ENCODE data around the gene SLC16A7. TPM values are rescaled to one million over a fixed set of nuclear protein-coding genes. Genes with fewer than 3 reads are reported as not detected.
"Not testable (repeated sequence)": the region's sequence is repeated elsewhere in the genome, so short reads cannot be mapped to it uniquely, and the experiment has no call there.

The SLC16A7 gene
- total RNA-seq, 1 experiment from 2014 or later = 12.5 TPM

DNA sequence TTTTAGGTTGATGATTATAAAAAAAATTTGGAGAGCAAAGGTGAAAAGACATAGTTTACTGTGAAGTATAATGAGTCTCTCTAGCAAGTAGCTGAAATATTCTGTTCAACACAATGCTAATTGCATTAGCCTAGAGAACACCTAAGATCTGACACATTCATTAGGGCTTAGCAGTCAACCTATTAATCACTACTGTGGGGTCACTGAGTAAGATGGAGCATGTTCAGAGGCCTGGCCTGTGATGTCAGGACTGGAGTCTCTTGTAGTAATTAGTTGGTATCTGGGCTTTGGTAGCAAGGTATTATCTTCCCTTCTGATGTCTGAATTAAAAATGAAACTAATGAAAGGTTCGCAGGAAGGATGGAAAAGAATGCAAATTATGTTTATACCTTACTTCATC, 112.7 kb downstream of the SLC16A7 start:
- DNase-seq (ENCODE audit: low read depth) = no peak

DNA sequence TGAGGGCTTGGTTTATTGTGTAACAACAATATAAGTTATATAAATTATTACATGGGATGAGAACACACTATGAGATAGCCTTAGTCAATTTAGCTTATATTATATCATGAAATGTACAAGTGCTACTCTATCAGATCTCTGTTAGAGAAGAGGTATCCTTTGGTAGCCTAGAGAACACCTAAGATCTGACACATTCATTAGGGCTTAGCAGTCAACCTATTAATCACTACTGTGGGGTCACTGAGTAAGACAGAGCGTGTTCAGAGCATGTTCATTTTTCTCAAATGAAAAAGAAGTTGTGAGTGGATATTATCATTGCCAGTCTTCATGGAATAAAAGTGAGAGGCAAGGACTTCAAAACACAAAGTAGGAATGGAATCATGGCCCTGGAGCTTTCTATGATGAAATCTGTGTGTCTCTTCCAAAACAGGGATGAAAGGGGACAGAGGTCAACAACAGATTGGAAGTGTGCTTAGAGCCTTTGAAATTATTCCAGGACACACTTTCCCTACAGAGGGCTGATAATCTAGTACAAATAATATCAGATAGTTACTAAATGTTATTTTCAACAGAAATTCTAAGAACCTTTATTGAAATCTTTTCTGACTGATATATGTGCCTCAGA, 114.3 kb downstream of the SLC16A7 start:
- no peak for DNase-seq (ENCODE audit: low read depth)
- in situ Hi-C loops (cut with HindIII; ENCODE audit: low pct_unique_long_range_greater_than_20kb, low sequenced_read_pairs) = no loop called here

More for the DNA sequence above, 112.7 kb downstream of the SLC16A7 start:
- in situ Hi-C loops (cut with HindIII; ENCODE audit: low pct_unique_long_range_greater_than_20kb, low sequenced_read_pairs) = no loop called here

DNA sequence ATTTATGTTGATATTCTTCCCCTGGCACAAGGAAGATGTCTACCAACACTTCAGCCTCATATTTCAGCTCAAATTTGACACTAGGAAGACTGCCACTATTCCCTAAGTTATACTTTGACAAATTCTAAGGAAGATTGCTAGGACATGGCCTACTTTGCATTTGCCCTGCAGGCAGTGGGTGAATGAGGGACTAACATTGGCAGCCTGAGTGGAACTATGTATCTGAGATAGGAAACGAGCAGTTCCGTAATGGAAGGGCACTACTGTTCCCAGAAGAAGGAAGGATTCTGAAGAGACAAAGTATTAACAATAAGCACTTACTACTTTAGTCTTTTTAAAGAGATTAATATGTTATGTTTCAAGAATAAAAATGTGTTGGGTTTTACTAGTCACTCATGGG, 115.1 kb downstream of the SLC16A7 start:
- in situ Hi-C loops (cut with HindIII; ENCODE audit: low pct_unique_long_range_greater_than_20kb, low sequenced_read_pairs) = no loop called here

DNA sequence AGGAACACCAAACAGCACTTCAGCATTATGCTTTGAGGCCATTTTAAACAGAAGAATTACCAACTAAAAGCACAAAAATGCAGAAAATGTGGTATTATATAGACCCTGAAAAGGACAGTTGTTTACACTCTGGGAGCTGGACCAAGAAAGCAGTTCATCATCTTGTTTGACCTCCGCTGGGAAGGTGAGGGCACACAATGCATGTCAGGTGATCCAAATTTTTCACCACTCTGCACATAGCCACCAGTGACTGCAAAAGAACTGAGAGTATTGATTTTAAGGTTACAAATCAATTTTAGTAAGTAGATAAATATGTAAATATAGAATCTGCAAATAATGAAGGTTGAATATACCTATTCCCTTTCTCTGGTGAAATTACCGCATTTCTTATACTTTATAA, 119.6 kb downstream of the SLC16A7 start:
- in situ Hi-C loops (cut with HindIII; ENCODE audit: low pct_unique_long_range_greater_than_20kb, low sequenced_read_pairs) = no loop called here
- DNase-seq (ENCODE audit: low read depth) = no peak

More for the DNA sequence above, 115.1 kb downstream of the SLC16A7 start:
- DNase-seq (ENCODE audit: low read depth) = no peak

DNA sequence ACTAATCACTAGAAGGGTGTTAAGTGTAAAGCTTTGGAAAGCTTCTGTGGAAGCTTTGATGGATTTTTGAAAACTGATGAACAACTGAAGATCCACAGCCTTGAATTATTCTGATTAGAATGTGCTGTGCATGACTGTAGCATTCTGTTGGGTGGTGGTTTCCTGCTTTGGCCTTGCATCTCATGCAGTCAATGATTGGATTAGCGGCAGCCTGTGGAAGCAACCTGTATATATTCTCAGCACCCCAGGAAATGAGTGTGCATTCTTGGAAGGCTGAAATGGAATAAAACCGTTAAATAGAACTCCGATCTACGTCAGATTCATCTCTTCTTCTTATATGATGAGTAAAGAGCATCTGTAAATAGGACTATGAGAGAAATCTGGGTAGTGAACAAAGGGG, 120.2 kb downstream of the SLC16A7 start:
- in situ Hi-C loops (cut with HindIII; ENCODE audit: low pct_unique_long_range_greater_than_20kb, low sequenced_read_pairs) = no loop called here

DNA sequence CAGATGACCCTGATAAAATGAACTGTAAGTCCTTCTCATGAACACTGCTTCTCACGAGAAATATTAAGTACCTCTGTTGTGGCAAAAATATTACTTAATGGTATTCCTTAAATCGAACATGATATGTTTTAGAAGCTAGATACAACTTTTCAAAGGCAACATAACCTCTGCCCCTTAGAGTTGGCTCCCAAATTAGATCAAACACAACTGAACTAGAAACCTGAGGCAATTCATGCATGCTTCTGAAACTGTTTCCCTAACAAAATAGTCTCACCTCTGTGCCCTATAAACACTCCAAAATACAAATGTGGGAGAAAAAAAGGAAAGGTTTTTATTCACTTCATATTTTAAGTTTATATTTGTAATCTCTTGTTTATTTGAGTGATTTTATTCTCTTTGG, 121.6 kb downstream of the SLC16A7 start:
- DNase-seq (ENCODE audit: low read depth) = no peak
- in situ Hi-C loops (cut with HindIII; ENCODE audit: low pct_unique_long_range_greater_than_20kb, low sequenced_read_pairs) = no loop called here

More for the DNA sequence above, 120.2 kb downstream of the SLC16A7 start:
- no peak for DNase-seq (ENCODE audit: low read depth)

- DNase-seq (ENCODE audit: low read depth) = no peak
- in situ Hi-C loops (cut with HindIII; ENCODE audit: low pct_unique_long_range_greater_than_20kb, low sequenced_read_pairs) = no loop called here
Measured at GRCh38 chr12:59719701-59720100, 123.9 kb downstream of the SLC16A7 start.

DNA sequence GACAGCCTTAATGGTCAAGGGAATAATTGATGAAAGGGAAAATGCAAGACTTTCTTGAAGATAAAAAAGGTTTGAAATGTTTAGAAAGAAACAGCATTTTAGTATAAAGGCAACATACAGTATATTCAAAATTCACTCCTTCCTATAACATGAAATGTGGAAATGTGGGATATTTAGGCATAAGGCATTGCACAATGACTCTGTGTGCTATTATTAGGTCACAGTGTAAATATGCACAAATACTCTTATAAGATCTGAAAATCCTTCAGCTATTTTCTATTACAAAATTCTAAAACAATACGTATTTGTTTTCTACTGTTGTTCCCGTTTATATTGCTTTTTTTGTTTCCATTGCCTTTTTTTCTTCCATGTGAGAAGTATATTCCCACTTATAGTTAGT, 127.7 kb downstream of the SLC16A7 start:
- no peak for DNase-seq (ENCODE audit: low read depth)
- in situ Hi-C loops (cut with HindIII; ENCODE audit: low pct_unique_long_range_greater_than_20kb, low sequenced_read_pairs) = no loop called here

DNA sequence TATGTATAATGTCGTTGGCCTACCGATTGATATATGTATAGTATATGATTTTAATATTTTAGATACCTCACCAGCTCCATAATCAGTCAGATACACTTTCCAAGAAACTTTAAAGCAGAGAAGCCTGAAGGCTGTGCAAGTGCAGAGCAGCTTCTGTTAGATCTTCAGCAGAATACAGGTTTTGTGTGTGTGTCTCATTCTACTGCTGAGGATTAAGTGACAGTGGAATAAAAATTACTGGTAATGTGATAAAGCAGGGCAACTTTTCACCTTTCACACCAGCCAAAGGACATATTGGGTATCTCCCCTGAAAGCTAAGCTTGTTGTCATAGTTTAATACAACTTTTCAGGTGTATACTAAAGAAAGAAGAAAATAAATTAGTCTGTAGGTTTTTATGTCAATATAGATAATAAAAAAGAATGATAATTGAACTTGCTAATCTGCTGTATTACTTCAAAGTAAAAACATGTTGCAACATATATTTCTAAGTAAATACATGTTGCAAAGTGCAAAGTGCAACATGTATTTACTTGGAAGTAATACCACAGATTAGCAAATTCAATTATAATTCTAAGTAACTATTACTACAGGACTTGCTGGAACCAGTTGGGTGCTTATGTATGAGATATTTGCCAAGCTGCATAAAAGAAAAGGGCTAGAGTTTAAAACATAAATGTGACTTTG, 128.3 kb downstream of the SLC16A7 start:
- DNase-seq (ENCODE audit: low read depth) = no peak
- in situ Hi-C loops (cut with HindIII; ENCODE audit: low pct_unique_long_range_greater_than_20kb, low sequenced_read_pairs) = no loop called here

GRCh38 chr12:59733200-59733599, 137.4 kb downstream of the SLC16A7 start:
- in situ Hi-C loops (cut with HindIII; ENCODE audit: low pct_unique_long_range_greater_than_20kb, low sequenced_read_pairs) = no loop called here
- DNase-seq (ENCODE audit: low read depth) = no peak

DNA sequence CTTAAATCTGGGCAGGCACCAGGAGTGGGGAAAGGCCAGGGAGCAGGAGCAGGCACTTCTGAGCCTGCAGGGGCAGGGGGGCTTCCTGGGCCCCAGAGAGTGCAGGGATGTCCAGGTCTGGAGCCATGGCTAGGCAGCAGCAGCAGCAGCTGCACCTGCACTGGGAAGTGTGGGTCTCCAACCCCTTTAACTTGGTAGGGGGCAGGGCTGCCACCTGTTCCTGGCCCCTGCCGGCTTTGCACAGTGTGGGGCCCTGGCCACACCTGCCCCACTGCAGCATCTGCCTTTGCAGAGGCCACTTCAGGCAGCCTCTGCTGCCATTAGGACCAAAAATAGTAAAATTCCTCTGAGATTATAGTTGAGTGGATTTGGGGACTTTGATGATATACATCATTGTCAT, 138.5 kb downstream of the SLC16A7 start:
- DNase-seq (ENCODE audit: low read depth) = no peak
- in situ Hi-C loops (cut with HindIII; ENCODE audit: low pct_unique_long_range_greater_than_20kb, low sequenced_read_pairs) = no loop called here

GRCh38 chr12:59735231-59735630, 139.4 kb downstream of the SLC16A7 start:
- in situ Hi-C loops (cut with HindIII; ENCODE audit: low pct_unique_long_range_greater_than_20kb, low sequenced_read_pairs) = no loop called here

GRCh38 chr12:59736359-59736758, 140.5 kb downstream of the SLC16A7 start:
- in situ Hi-C loops (cut with HindIII; ENCODE audit: low pct_unique_long_range_greater_than_20kb, low sequenced_read_pairs) = no loop called here
- DNase-seq (ENCODE audit: low read depth) = no peak

More at GRCh38 chr12:59735231-59735630, 139.4 kb downstream of the SLC16A7 start:
- no peak for DNase-seq (ENCODE audit: low read depth)

DNA sequence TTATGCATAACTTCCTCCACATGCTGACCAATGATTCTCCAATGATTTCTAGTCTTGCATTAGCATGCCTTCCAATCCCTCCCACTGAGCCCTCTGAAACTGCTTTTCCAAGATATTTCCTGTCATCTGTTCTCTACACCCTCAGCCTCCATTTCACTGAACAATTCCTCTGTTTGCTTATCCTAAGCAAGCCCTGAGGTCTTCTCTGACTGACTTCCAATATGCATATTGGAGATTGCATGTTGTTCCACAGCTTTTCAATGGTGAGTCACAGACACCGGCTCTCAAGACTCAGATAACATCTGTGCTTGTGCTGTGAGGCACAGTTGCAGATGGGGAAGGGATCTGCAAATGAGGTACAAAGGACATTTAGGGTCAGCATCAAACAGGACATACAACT, 141.0 kb downstream of the SLC16A7 start:
- peak; percentile 17 for DNase-seq (ENCODE audit: low read depth)
- in situ Hi-C loops (cut with HindIII; ENCODE audit: low pct_unique_long_range_greater_than_20kb, low sequenced_read_pairs) = no loop called here

GRCh38 chr12:59737725-59738463, 142.1 kb downstream of the SLC16A7 start:
- DNase-seq (ENCODE audit: low read depth) = no peak
- in situ Hi-C loops (cut with HindIII; ENCODE audit: low pct_unique_long_range_greater_than_20kb, low sequenced_read_pairs) = no loop called here

DNA sequence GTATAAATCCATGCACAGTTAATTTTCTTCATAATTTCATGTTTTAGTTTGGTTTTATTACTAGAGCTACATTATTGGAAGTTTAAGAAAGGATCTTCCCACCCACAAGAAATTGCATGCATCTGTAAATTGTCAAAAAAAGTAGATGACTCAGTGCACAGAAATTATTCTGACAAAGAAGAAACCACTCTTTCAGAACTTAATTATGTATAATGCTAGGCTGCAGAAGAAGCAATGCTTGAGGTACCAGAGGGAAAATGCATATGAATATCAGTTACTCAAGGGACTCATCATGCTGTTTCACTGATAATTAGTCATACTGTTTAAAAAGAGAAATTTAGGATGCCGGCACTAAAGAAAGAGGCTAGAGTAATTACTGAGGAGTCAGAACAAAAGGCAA, 147.0 kb downstream of the SLC16A7 start:
- no peak for DNase-seq (ENCODE audit: low read depth)
- in situ Hi-C loops (cut with HindIII; ENCODE audit: low pct_unique_long_range_greater_than_20kb, low sequenced_read_pairs) = no loop called here

DNA sequence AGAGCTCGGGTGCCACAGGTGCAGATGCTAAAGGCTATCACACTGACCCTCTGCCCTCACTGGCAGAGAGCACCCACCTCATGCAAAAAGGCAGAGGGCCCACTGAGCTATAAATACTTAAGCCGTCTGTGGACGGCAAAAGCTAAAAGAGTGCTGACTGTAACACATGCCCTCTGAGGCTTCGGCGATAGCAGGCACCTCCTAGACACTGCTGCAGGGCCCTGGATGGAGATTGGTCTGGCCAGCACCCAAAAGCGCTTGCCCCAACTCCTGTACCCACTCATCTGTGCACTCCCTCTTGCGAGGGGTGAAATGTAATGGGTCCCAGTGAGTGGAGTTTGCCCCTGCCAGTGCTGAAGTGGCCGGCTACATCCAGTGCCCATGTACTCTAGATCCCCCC, 148.7 kb downstream of the SLC16A7 start:
- in situ Hi-C loops (cut with HindIII; ENCODE audit: low pct_unique_long_range_greater_than_20kb, low sequenced_read_pairs) = no loop called here
- DNase-seq (ENCODE audit: low read depth) = no peak

DNA sequence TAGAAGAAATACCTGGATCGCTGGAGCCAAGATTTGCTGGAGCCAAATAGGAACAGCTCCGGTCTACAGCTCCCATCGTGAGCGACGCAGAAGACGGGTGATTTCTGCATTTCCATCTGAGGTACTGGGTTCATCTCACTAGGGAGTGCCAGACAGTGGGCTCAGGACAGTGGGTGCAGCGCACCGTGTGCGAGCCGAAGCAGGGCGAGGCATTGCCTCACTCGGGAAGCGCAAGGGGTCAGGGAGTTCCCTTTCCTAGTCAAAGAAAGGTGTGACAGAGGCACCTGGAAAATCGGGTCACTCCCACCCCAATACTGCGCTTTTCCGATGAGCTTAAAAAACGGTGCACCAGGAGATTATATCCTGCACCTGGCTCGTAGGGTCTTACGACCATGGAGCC, 155.3 kb downstream of the SLC16A7 start:
- in situ Hi-C loops (cut with HindIII; ENCODE audit: low pct_unique_long_range_greater_than_20kb, low sequenced_read_pairs); DNase-seq (ENCODE audit: low read depth): not testable (repeated sequence)

- no peak for DNase-seq (ENCODE audit: low read depth)
- in situ Hi-C loops (cut with HindIII; ENCODE audit: low pct_unique_long_range_greater_than_20kb, low sequenced_read_pairs) = no loop called here
Measured at GRCh38 chr12:59761542-59761941, 165.7 kb downstream of the SLC16A7 start.
